HepG2 (cell line): ENCODE measurements around the gene ZMYND8. TPM values are rescaled to one million over a fixed set of nuclear protein-coding genes. Genes with fewer than 3 reads are reported as not detected.

Experiments used
- STAT6 ChIP-seq: sonication (generic); formaldehyde crosslinking; IDR thresholded peaks from 2 replicates; pipeline ENCODE4 v1.4.0; 2020; ENCODE audit warnings: missing genetic modification reagents, mild to moderate bottlenecking, borderline replicate concordance
- TAF1 ChIP-seq: sonication (generic); formaldehyde crosslinking; IDR thresholded peaks from 2 replicates; pipeline ENCODE4 v1.4.0; 2020; ENCODE audit warnings: missing genetic modification reagents
- ZNF562 ChIP-seq: sonication (generic); formaldehyde crosslinking; IDR thresholded peaks from 2 replicates; pipeline ENCODE4 v1.8.0; 2022; ENCODE audit warnings: missing genetic modification reagents, borderline replicate concordance
- polyA plus RNA-seq, 8 experiments: library from polyadenylated mRNA; depleted of rRNA in 3 of 8; stranded (reverse) in 7 of 8; unstranded in 1 of 8; fragments of >200 nt; fragmentation: Illumina TruSeq in 4 of 8; extraction: Trizol in 4 of 8; gene quantifications; 2 replicates each; pipeline versions ENCODE4 v1.2.1 to v1.2.3, GENCODE V29; 2011 to 2016; ENCODE audit warnings: low read depth in 4 of 8, missing spikeins in 1 of 8, mixed read lengths in 1 of 8; ENCODE audit not compliant: insufficient read depth in 1 of 8
- total RNA-seq, 5 experiments: library from RNA; depleted of rRNA; stranded (reverse); fragments of >200 nt; fragmentation: Illumina TruSeq; extraction: Trizol; gene quantifications; 2 replicates each; pipeline ENCODE4 v1.2.3, GENCODE V29; 2016; ENCODE audit warnings: low read depth in 1 of 5
- TF ChIP-seq, protein P1 (sequence below): sonication (generic); formaldehyde crosslinking; IDR thresholded peaks from 2 replicates; pipeline ENCODE4 v1.4.0; 2020; ENCODE audit warnings: mild to moderate bottlenecking, missing genetic modification reagents
- TF ChIP-seq, protein P2 (sequence below): IDR thresholded peaks from 2 replicates; pipeline ENCODE4 v1.6.1; 2016; ENCODE audit warnings: missing compliant biosample characterization, missing genetic modification reagents, borderline replicate concordance

The ZMYND8 gene
- total and polyA plus RNA-seq, 2 of the 13 experiments (the other 11 are each of a cell fraction or from before 2014, with no cell fraction given): 53.9 to 84.7 TPM

DNA sequence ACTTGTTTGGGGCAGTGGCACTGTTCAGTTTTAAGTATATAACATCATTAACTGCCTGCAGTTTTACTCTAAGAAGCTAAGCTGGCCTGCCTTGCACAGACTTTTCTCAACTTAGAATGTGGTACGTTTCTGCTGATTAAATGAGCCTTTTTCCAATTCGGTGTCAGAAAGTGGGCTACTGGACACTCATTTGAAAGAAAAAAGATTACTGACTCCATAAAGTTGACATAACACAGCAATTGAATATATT lies 2.1 kb downstream of the ZMYND8 start (continued):
- TF ChIP-seq, protein P1, sequence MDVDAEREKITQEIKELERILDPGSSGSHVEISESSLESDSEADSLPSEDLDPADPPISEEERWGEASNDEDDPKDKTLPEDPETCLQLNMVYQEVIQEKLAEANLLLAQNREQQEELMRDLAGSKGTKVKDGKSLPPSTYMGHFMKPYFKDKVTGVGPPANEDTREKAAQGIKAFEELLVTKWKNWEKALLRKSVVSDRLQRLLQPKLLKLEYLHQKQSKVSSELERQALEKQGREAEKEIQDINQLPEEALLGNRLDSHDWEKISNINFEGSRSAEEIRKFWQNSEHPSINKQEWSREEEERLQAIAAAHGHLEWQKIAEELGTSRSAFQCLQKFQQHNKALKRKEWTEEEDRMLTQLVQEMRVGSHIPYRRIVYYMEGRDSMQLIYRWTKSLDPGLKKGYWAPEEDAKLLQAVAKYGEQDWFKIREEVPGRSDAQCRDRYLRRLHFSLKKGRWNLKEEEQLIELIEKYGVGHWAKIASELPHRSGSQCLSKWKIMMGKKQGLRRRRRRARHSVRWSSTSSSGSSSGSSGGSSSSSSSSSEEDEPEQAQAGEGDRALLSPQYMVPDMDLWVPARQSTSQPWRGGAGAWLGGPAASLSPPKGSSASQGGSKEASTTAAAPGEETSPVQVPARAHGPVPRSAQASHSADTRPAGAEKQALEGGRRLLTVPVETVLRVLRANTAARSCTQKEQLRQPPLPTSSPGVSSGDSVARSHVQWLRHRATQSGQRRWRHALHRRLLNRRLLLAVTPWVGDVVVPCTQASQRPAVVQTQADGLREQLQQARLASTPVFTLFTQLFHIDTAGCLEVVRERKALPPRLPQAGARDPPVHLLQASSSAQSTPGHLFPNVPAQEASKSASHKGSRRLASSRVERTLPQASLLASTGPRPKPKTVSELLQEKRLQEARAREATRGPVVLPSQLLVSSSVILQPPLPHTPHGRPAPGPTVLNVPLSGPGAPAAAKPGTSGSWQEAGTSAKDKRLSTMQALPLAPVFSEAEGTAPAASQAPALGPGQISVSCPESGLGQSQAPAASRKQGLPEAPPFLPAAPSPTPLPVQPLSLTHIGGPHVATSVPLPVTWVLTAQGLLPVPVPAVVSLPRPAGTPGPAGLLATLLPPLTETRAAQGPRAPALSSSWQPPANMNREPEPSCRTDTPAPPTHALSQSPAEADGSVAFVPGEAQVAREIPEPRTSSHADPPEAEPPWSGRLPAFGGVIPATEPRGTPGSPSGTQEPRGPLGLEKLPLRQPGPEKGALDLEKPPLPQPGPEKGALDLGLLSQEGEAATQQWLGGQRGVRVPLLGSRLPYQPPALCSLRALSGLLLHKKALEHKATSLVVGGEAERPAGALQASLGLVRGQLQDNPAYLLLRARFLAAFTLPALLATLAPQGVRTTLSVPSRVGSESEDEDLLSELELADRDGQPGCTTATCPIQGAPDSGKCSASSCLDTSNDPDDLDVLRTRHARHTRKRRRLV: no peak
- TF ChIP-seq, protein P2, sequence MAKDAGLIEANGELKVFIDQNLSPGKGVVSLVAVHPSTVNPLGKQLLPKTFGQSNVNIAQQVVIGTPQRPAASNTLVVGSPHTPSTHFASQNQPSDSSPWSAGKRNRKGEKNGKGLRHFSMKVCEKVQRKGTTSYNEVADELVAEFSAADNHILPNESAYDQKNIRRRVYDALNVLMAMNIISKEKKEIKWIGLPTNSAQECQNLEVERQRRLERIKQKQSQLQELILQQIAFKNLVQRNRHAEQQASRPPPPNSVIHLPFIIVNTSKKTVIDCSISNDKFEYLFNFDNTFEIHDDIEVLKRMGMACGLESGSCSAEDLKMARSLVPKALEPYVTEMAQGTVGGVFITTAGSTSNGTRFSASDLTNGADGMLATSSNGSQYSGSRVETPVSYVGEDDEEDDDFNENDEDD (CRISPR knock-in tag): no peak
- TF ChIP-seq STAT6 (CRISPR knock-in tag) (no peak), TAF1 (CRISPR knock-in tag) (no peak), ZNF562 (CRISPR knock-in tag) (no peak)
